Measurements from ENCODE around the gene ZRANB3. TPM values are rescaled to one million over a fixed set of nuclear protein-coding genes. Genes with fewer than 3 reads are reported as not detected.

ZRANB3 gene
- total RNA-seq, 1 donor from 2014 or later, result 3.7 TPM

- no peak for TF ChIP-seq CTCF (IDR thresholded peaks at IDR 0.05)
- no peak for DNase-seq
- Histone ChIP-seq H3K36me3 (no peaks in the 10 kb centered on the region), H3K9me3 (no peaks in the 10 kb centered on the region), H3K4me3 (no peak overlapping the region), H3K27ac (no peak overlapping the region), H3K4me1 (no peaks in the 10 kb centered on the region), H3K27me3 (ENCODE audit: low read depth) (no peaks in the 10 kb centered on the region)
- ATAC-seq, result no peak
- intact Hi-C loops (cut with DNase I), result no loop called here
Observed at GRCh38 chr2:135226961-135227360, 304.1 kb downstream of the ZRANB3 start.

GRCh38 chr2:135225781-135226180 is 305.2 kb downstream of the ZRANB3 start:
- no peaks in the 10 kb centered on the region for H3K4me1 ChIP-seq
- no peaks in the 10 kb centered on the region for H3K9me3 ChIP-seq
- no peaks in the 10 kb centered on the region for H3K27me3 ChIP-seq (ENCODE audit: low read depth)
- intact Hi-C loops (cut with DNase I), result no loop called here
- no peaks in the 10 kb centered on the region for H3K36me3 ChIP-seq
- no peak overlapping the region for H3K27ac ChIP-seq
- no peak overlapping the region for H3K4me3 ChIP-seq
- no peak for ATAC-seq
- DNase-seq, result no peak
- TF ChIP-seq CTCF (IDR thresholded peaks at IDR 0.05), result no peak

- no peaks in the 10 kb centered on the region for H3K4me1 ChIP-seq
- H3K27ac ChIP-seq, result no peak overlapping the region
- ATAC-seq (no peak), DNase-seq (no peak)
- intact Hi-C loops (cut with DNase I), result no loop called here
- H3K27me3 ChIP-seq (ENCODE audit: low read depth), result no peaks in the 10 kb centered on the region
- TF ChIP-seq CTCF (IDR thresholded peaks at IDR 0.05), result no peak
- no peaks in the 10 kb centered on the region for H3K36me3 ChIP-seq
- no peaks in the 10 kb centered on the region for H3K9me3 ChIP-seq
- no peak overlapping the region for H3K4me3 ChIP-seq
Observed at GRCh38 chr2:135219226-135219625, 311.8 kb downstream of the ZRANB3 start.

- H3K9me3 ChIP-seq, result no peaks in the 10 kb centered on the region
- no peaks in the 10 kb centered on the region for H3K36me3 ChIP-seq
- no peak overlapping the region for H3K4me3 ChIP-seq
- intact Hi-C loops (cut with DNase I), result no loop called here
- H3K27ac ChIP-seq, result no peak overlapping the region
- no peaks in the 10 kb centered on the region for H3K27me3 ChIP-seq (ENCODE audit: low read depth)
- no peak for ATAC-seq
- H3K4me1 ChIP-seq, result no peaks in the 10 kb centered on the region
- no peak for DNase-seq
- TF ChIP-seq CTCF (IDR thresholded peaks at IDR 0.05), result no peak
Observed at GRCh38 chr2:135218426-135218825, 312.6 kb downstream of the ZRANB3 start.

- intact Hi-C loops (cut with DNase I), result no loop called here
- ATAC-seq (no peak), DNase-seq (no peak)
- no peak overlapping the region for H3K4me3 ChIP-seq
- H3K27me3 ChIP-seq (ENCODE audit: low read depth), result no peaks in the 10 kb centered on the region
- no peaks in the 10 kb centered on the region for H3K4me1 ChIP-seq
- no peaks in the 10 kb centered on the region for H3K36me3 ChIP-seq
- no peak overlapping the region for H3K27ac ChIP-seq
- no peaks in the 10 kb centered on the region for H3K9me3 ChIP-seq
- TF ChIP-seq CTCF (IDR thresholded peaks at IDR 0.05), result no peak
Observed at GRCh38 chr2:135212757-135213156, 318.3 kb downstream of the ZRANB3 start.

GRCh38 chr2:135208016-135208415 is 323.0 kb downstream of the ZRANB3 start:
- ATAC-seq (no peak), DNase-seq (no peak)
- Histone ChIP-seq H3K9me3 (no peaks in the 10 kb centered on the region), H3K27ac (no peak overlapping the region), H3K36me3 (no peaks in the 10 kb centered on the region), H3K4me1 (no peaks in the 10 kb centered on the region), H3K4me3 (no peak overlapping the region), H3K27me3 (ENCODE audit: low read depth) (no peaks in the 10 kb centered on the region)
- no peak for TF ChIP-seq CTCF (IDR thresholded peaks at IDR 0.05)
- intact Hi-C loops (cut with DNase I), result no loop called here
